SK-N-SH (cell line): Measurements from ENCODE around the gene SH3RF1. TPM values are rescaled to one million over a fixed set of nuclear protein-coding genes. Genes with fewer than 3 reads are reported as not detected.

Experiments used
- CTCF ChIA-PET: fragments of 300-600, 350-600 bp; formaldehyde crosslinking; extraction: SDS; loops from one replicate; lab custom pipeline; 2021; lab: Yijun Ruan, JAX
- POLR2A ChIA-PET: fragments of 350-600 bp; sonication (Branson Sonifier 250); formaldehyde crosslinking; extraction: SDS; loops from one replicate; lab custom pipeline; 2020; ENCODE audit warnings: antibody characterized with exemption, inconsistent platforms; lab: Yijun Ruan, JAX
- DNase-seq: peaks from one replicate; pipeline ENCODE4 v3.0.0; 2012
- H2AFZ ChIP-seq: fragments of 200-600 bp; sonication (generic); 2 replicates; pipeline ENCODE4 v1.8.1; 2016; ENCODE audit warnings: antibody characterized with exemption, mild to moderate bottlenecking, low read depth
- H3F3A ChIP-seq: fragments of 200-600 bp; sonication (generic); replicated peaks from 2 replicates; pipeline ENCODE3; 2016; ENCODE audit warnings: antibody characterized with exemption, mild to moderate bottlenecking; ENCODE audit not compliant: insufficient read depth
- H3K27ac ChIP-seq, 2 experiments: fragments of 200-500 bp in 1 of 2; fragments of 200-600 bp in 1 of 2; sonication (Bioruptor generic) in 1 of 2; sonication (generic), shearing (Covaris generic) in 1 of 2; 2 replicates each; pipeline versions ENCODE4 v1.5.1 to v1.6.1; 2014 to 2016; ENCODE audit warnings: low read depth in 2 of 2, inconsistent platforms in 1 of 2, low read length in 1 of 2, mild to moderate bottlenecking in 1 of 2, mixed read lengths in 1 of 2
- H3K27me3 ChIP-seq: fragments of 200-600 bp; sonication (generic), shearing (Covaris generic); 2 replicates; pipeline ENCODE4 v1.6.1; 2016; ENCODE audit warnings: mixed run types; ENCODE audit not compliant: insufficient read depth
- H3K36me3 ChIP-seq, 2 experiments: fragments of 200-500 bp in 1 of 2; fragments of 200-600 bp in 1 of 2; sonication (Bioruptor generic) in 1 of 2; sonication (generic) in 1 of 2; replicated peaks in 1 of 2; 2 replicates each; pipeline versions ENCODE3 to v1.5.1; 2014 to 2016; ENCODE audit warnings: low read length in 1 of 2, mild to moderate bottlenecking in 1 of 2; ENCODE audit not compliant: insufficient read depth in 2 of 2, control insufficient read depth in 1 of 2
- H3K4me1 ChIP-seq, 2 experiments: fragments of 200-500 bp in 1 of 2; fragments of 200-600 bp in 1 of 2; sonication (Bioruptor generic) in 1 of 2; sonication (generic), shearing (Covaris generic) in 1 of 2; 2 replicates each; pipeline versions ENCODE4 v1.5.1 to v1.6.1; 2014 to 2016; ENCODE audit warnings: low read depth in 1 of 2, low read length in 1 of 2, mixed run types in 1 of 2; ENCODE audit not compliant: insufficient read depth in 2 of 2, control insufficient read depth in 1 of 2
- H3K4me2 ChIP-seq: fragments of 200-600 bp; sonication (generic), shearing (Covaris generic); 2 replicates; pipeline ENCODE4 v1.6.1; 2017; ENCODE audit warnings: mixed run types
- H3K4me3 ChIP-seq, 2 experiments: fragments of 200-500 bp in 1 of 2; fragments of 200-600 bp in 1 of 2; sonication (Bioruptor generic) in 1 of 2; sonication (generic), shearing (Covaris generic) in 1 of 2; 2 replicates each; pipeline versions ENCODE4 v1.5.1 to v1.8.1; 2014 to 2016; ENCODE audit warnings: low read depth in 2 of 2, inconsistent platforms in 1 of 2, low read length in 1 of 2, mild to moderate bottlenecking in 1 of 2, mixed read lengths in 1 of 2, moderate library complexity in 1 of 2
- H3K79me2 ChIP-seq: fragments of 200-600 bp; sonication (generic); 2 replicates; pipeline ENCODE4 v1.8.1; 2017; ENCODE audit warnings: mild to moderate bottlenecking; ENCODE audit not compliant: insufficient read depth
- H3K9ac ChIP-seq: fragments of 200-600 bp; sonication (generic); 2 replicates; pipeline ENCODE4 v1.6.1; 2017; ENCODE audit warnings: mixed run types
- H3K9me2 ChIP-seq: fragments of 200-600 bp; sonication (generic); 2 replicates; pipeline ENCODE4 v1.6.1; 2017; ENCODE audit warnings: mixed run types
- H3K9me3 ChIP-seq: fragments of 200-600 bp; sonication (generic); 2 replicates; pipeline ENCODE4 v1.6.1; 2017; ENCODE audit warnings: mixed run types, mild to moderate bottlenecking, moderate library complexity
- H4K20me1 ChIP-seq: fragments of 200-600 bp; sonication (generic); 2 replicates; pipeline ENCODE4 v1.6.1; 2017; ENCODE audit warnings: mild to moderate bottlenecking, mixed run types; ENCODE audit not compliant: insufficient read depth
- CHD2 ChIP-seq: fragments of 150-350 bp; IDR thresholded peaks from 2 replicates; pipeline ENCODE4 v1.6.1; 2018; ENCODE audit warnings: low read length; ENCODE audit not compliant: partially characterized antibody
- CTCF ChIP-seq: fragments of 200-600 bp; sonication (generic); IDR thresholded peaks from 2 replicates; pipeline ENCODE4 v1.6.1; 2017; ENCODE audit warnings: antibody characterized with exemption, mild to moderate bottlenecking, moderate library complexity
- FOXM1 ChIP-seq: IDR thresholded peaks from 2 replicates; pipeline ENCODE4 v1.4.0; 2012; ENCODE audit warnings: low read depth, mild to moderate bottlenecking
- POLR2AphosphoS5 ChIP-seq: IDR thresholded peaks from 2 replicates; pipeline ENCODE4 v1.6.1; 2012; ENCODE audit warnings: low read depth, low read length
- REST ChIP-seq: IDR thresholded peaks from 2 replicates; pipeline ENCODE4 v1.6.1; 2012; ENCODE audit warnings: mild to moderate bottlenecking, low read depth, low read length, moderate library complexity
- RXRA ChIP-seq: IDR thresholded peaks from 2 replicates; pipeline ENCODE4 v1.4.0; 2012; ENCODE audit warnings: low read depth, mild to moderate bottlenecking, borderline replicate concordance
- SMC3 ChIP-seq: IDR thresholded peaks from 2 replicates; pipeline ENCODE4 v1.6.1; 2012; ENCODE audit warnings: low read depth, low read length, improper control_type of control experiment
- TEAD4 ChIP-seq: IDR thresholded peaks from 2 replicates; pipeline ENCODE4 v1.4.0; 2012; ENCODE audit warnings: mild to moderate bottlenecking, borderline replicate concordance; ENCODE audit not compliant: insufficient read depth
- USF2 ChIP-seq: fragments of 150-350 bp; IDR thresholded peaks from 2 replicates; pipeline ENCODE4 v1.6.1; 2017; ENCODE audit warnings: antibody characterized with exemption, low read length, low read depth, borderline replicate concordance
- ZBTB33 ChIP-seq: IDR thresholded peaks from 2 replicates; pipeline ENCODE4 v1.4.0; 2012; ENCODE audit warnings: low read depth, borderline replicate concordance
- WGBS: methylation state at CpG from one replicate; pipeline ENCODE4 v1.1.6; 2017; ENCODE audit warnings: low lambda C conversion rate; 5-methylcytosine and 5-hydroxymethylcytosine counted together
- polyA plus RNA-seq, 3 experiments: library from polyadenylated mRNA; depleted of rRNA; stranded (reverse); fragments of >200 nt; gene quantifications; 2 replicates each; pipeline ENCODE4 v1.2.3, GENCODE V29; 2012

The SH3RF1 gene
- polyA plus RNA-seq, 1 of the 3 experiments (the other 2 are of a cell fraction) = 22.0 TPM

- TF ChIP-seq REST = no peak
Measured at GRCh38 chr4:169096221-169096620, 174.5 kb downstream of the SH3RF1 start (continued).

GRCh38 chr4:169094656-169095231 is 176.0 kb downstream of the SH3RF1 start:
- peaks cover 18% of the 10 kb centered on the region for H3K79me2 ChIP-seq

More at GRCh38 chr4:169094656-169095231, 176.0 kb downstream of the SH3RF1 start:
- WGBS = 97% methylated on average over 4 of the region's 4 CpGs
- DNase-seq = no peak
- no peak overlapping the region for H3K9ac ChIP-seq
- ChIA-PET POLR2A (no interaction called here), CTCF (interaction anchor here (1.1 kb wide), 1 partner anchor 38 kb away, joined by 3 read pairs; no protein-coding TSS in a partner anchor)
- H3K9me3 ChIP-seq = no peaks in the 10 kb centered on the region
- no peak overlapping the region for H3K4me2 ChIP-seq
- H2AFZ ChIP-seq = no peak overlapping the region
- H3K4me1 ChIP-seq = peaks cover 0 to 7% of the 10 kb centered on the region in 2 experiments; a peak in 1 of 4 replicates
- H4K20me1 ChIP-seq = no peaks in the 10 kb centered on the region
- no peaks in the 10 kb centered on the region for H3K27me3 ChIP-seq
- H3F3A ChIP-seq = peaks cover 11% of the 10 kb centered on the region
- no peak overlapping the region for H3K27ac ChIP-seq
- H3K36me3 ChIP-seq = peaks cover 55 to 94% of the 10 kb centered on the region in 2 experiments
- TF ChIP-seq USF2 = no peak
- TF ChIP-seq RXRA = no peak
- TF ChIP-seq CTCF = no peak
- TF ChIP-seq POLR2AphosphoS5 = no peak
- TF ChIP-seq TEAD4 = no peak
- TF ChIP-seq SMC3 = no peak
- TF ChIP-seq FOXM1 = no peak
- no peak for TF ChIP-seq CHD2
- TF ChIP-seq ZBTB33 = no peak
- no peaks in the 10 kb centered on the region for H3K9me2 ChIP-seq
- no peak overlapping the region for H3K4me3 ChIP-seq
